Measurements from ENCODE around the gene GAS6.

The GAS6 gene

DNA sequence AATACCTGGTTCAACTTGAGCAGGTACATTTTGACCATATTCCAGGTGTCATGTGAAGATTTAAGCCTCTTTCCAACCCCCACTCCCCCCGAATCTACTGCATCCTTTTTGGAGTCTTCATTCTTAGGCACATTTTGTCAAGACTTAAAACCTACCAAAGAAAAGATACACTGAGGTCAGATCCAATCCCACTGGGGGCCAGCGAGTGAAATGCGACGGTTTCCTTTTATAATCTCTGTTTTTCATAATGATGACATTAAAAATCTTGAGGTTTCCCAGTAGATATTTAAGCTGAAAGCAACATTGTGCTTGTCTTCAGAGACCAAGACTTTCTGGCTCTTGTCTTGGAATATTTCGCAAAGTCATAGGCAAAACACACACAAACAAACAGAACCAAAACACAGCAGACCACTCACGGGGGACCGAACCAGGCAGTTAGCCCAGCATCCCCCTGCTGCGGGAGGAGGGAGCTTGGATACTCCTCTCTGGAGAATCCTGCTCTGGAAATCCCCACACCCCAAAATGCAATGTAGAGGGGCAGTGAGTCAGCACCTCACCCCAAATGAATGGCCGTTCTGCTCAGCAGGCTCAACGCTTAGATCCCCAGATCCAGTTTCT, 506 bp upstream of the GAS6 start:
- no peak for DNase-seq

DNA sequence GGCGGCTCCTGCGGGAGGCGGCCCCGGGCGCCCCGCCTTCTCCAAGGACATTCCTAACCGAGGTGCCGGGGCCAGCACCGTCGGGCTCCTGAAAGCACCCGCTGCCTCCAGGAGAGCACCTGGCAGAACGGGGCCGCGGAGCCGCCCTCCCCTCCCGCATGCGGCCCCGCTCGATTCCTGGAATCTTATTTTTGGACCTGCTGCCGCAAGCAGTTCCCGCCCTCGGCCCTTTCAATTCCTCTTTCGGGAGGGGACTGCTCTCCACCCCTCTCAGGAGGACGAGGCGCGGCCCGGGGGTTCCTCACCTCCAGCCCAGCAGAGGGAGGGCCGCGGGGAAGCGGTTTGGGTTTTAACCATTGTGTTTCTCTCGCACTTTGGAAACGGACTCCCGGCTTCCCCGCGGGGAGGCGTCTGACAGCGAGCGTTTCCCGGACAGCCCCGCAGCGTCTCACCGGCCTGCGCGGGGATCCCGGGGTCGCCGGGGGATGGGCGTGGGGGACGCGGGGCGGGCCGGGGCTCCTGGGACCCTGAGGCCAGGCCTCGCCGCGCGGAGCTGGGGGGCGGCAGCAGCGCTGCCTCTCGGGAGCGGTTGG, 849 bp downstream of the GAS6 start:
- DNase-seq, result no peak

DNA sequence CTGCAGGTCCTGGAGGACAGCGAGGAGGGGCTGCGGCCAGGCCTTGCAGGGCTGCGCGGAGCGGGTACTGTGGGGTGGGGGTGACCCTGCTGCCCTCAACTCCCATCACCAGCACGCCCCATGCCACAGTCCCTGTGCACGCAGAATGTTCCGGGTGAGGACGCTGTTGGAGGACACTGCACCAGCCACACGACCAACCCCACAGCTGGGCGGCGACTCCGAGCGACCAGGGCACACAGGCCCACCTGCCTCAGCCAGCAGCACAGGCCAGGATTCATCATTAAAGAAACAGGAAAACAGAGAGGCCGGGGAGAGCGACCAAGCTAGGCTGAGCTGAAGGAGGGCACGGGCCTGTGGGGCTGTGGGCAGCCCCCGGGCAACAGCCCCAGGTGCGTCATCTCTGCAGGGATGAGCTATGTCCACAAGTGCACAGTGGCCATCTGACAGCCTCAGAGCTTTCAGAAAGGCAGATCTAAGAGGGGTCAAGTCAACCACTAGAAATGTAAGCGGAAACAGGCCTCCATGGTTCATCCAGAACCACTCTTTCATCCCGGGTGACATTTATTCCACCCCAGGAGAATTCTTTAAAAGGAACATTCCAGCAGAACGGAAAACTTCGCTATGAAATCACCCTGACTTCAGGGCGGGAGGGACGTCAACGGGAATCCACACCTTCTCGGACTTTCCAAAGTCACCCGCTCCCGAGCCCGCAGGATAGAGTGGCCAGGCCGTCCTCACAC, 1.5 kb downstream of the GAS6 start:
- no peak for DNase-seq

DNA sequence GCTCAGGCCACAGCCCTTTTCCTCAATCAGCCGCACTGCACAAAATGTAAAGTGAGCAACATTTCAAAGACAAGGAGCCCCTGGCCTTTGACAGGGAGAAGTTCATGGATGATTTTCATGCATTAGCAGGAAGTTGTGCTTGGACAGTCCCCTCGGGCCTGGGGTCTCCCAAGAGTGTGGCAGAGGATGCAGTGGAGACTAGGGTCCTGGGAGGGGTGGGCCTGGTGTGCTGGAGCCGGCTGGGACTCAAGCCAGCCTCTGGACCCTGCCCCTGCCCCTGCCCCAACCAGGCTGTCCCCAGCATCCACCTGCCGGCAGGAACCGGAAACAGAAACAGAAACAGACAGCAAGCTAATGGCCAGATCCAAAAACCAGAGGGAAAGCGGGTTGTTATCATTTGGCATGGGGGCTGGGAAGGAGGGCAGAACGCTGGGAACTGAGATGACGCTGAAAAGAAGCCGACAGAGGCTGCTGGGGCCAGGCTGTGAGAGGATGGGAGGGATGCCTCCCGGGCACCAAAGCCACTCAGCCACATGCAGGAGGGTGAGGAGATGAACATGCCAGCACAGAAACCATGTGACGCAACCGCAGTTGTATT, 2.3 kb downstream of the GAS6 start:
- no peak for DNase-seq

DNA sequence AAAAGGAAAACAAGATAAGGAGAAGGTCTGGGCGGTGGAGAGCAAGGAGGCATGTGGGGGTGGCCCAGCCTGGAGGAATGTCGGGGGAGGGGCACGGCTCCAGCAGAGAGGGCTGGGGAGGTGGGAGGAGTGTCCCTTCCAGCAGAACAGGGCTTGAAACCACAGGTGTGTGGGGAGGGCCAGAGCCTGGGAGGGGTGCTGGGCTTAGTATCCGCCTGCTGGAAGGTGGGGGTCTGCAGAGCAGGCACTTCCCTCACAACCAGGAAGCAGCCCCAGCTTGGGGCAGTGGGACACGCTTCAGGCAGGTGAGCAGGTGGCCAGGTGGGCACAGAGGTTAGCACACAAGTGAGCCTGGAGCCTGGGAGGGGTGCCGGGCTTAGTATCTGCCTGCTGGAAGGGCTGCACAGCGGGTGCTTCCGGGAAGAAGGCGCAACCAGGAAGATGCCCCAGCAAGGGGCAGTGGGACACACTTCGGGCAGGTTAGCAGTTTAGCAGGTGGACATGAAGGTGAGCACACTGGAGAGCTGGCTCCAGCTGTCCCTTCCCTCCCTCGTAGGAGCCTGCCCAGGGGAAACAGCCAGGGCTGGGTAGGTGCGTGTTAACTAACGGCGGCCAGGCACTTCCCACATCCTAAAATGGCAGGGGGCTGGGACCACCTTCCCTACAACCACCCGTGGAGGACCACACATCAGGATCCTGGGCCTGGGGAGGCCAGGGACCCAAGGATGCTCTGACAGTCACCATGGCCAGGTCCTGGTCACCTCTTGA, 3.0 kb downstream of the GAS6 start:
- no peak for DNase-seq

DNA sequence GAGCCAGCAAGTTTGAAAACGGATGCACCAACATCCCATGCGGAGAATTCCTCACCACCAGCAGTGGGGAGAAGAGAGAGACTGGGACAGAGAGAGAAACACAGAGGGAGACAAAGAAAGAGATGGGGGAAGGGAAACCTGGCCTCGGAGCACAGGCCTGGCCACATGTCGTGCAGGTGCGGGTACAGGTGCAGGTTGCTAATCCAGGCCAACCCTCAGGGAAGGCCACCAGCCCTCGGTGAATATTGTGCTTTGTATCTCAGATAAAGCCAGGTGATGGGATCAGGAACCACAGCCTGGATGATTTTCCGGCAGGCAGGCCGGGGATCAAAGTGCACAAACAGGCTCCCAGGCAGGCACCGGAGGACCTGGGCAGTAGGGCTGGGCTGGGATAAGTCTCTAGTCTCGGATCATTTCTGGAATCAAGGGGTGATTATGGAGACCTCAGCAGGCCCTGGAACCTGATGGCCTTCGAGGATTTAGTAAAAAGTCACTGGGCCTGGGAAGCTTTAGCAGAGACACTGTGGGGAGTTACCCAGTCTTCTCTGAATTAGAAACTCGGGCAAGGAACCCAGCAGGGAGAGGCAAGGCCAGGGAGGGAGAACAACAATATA, 3.7 kb downstream of the GAS6 start:
- no peak for DNase-seq

DNA sequence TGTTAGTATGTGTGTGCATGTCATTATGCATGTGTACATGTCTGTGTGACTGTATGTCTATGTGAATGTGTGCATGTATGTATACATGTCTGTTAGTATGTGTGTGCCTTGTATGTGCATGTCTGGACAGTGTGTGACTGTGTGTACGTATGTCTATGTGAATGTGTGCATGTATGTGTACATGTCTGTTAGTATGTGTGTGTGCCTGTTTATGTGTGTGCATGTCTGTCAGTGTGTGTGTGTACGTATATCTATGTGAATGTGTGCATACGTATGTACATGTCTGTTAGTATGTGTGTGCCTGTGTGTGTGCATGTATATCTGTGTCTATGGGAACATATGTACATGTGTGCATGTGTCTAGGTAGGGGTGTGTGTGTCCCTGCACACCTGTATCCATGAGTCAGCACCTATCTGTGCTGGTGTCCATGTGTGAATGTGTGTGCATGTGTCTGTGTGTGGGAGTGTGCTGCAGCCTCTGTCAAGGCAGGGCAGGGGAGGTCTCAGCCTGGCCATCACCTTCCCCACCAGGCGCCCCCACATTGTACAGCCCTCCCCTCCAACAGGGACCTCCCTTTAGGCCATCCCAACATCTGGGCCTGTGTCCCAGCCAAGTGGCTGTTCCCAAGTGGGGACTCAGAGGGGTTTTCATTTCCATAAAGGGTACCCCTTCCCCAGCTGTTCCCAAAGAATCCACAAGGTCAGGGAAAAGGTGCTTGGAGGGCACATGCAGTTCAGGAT, 4.4 kb downstream of the GAS6 start:
- no peak for DNase-seq

DNA sequence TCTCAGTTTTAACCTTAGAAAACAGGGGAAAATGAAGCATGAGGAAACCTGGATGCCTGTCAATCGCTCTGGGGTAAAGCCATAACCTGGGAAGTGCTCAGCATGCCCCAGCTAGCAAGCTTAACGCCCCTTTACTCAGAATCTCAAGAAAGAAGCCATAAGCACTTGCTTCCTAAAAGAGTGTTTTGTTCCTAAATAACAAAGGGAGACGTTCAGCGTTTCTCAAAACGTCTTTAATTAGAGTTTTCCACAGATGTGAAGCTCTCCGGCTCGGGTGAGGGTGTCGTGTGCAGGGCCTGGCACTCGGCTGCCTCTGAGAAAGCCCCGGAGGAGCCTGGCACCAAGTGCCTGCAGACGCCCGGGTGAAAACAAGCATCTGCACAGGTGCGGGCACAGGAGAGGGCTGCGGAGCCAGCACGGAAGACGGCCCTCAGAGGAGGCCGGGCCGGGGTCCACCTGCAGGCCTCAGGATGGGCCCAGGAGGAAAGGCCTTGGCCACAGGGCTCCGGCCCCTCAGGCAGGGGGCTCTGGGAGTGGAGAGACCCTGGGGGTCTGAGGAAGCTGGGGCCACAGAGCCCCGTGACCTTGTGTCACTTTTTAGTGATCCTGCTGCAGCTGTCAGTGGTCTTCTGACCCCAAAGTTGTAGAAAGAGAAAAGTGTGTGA, 6.2 kb downstream of the GAS6 start:
- no peak for DNase-seq

DNA sequence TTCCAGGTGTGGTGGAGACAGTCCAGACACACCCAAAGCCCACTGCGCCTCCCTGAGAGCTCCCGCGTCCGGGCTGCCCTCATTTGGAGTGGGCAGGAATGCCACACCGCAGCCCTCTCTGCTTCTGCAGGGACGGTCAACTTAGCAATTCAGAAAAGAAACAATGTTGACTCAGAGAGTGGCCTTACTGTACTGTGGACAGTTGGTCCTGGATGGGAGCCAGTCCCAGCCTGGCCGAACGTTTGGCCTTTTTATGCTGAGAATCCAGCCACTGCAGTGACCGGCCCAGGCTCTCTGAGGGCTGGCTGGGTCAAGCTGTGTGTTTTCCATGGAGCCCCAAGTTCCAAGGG, 7.2 kb downstream of the GAS6 start:
- DNase-seq, result no peak

DNA sequence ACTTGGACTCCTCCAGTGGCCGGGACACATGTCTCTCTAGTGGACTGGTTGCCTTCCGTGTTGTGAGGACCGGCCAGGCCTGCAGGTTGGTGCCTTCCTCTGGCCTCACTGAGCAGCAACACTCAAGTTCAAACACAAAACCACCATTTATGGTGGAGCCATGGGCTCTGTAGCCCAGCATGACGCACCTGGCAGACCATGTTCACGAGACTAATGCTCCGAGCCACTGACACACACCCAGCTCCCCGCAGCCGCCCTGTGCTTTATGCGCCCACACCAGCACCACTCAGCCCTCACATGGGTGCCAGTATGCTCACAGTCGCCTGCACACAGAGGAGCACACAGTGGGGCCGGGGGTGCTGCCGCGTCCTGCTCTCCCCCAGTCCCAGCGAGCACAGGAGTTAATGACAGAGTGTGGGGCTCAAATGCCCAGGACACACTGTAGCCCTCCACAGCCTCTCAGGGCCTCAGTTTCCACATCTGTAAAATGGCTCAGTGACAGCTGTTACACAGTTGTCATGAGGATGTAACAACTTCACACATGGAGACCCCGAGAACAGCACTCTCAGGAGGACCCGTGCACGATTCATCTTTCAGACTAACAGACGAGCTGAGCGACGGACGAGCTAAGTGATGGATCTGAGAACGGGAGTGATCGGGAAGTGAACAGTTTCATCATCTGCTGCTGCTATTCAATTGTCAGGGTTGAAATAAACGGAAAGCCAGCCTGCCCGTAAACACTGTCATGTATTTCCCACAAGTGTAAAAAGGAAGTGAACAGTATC, 7.8 kb downstream of the GAS6 start:
- DNase-seq, result no peak

DNA sequence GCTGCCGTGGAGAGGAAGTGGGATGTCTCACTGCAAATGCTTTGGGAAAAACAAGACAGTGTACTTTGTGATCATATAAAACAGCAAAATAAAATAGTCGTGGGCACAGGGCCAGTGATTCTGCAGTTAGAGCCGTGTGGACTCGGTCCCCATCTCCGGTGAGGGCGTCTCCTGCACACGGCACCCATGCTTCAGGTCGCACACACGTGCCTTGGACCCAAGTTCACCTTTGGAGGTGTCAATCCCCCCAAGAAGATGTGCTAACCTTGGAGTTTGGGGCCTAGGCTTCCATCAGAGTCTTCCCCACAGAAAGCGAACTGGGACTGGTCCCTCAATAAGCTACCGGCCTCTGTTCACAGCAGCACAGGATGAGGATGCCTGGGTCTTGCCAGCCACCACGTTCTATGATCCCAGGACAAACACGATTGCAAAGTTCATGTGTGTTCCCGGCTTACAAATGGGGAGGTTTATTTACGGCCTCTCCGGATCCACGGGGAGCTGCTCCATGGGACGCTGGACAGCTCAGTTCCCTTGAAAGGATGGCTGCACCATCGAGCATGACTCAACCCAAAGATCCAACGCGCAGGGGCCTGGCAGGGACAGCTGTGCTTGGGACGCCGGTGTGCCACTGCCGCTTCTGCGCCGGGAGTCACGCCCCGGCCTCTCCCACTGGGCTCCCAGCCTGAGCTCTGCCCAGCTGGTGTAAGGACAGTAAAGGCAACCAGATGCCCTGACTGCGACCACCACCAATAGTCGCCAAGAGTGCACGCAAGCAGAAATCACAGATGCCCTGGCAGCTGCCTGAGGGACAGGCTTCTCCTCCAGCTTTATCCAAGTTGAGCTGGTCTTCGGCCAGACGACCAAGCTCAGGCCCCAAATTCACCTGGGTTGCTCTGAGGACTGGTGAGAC, 8.6 kb downstream of the GAS6 start:
- DNase-seq, result no peak

DNA sequence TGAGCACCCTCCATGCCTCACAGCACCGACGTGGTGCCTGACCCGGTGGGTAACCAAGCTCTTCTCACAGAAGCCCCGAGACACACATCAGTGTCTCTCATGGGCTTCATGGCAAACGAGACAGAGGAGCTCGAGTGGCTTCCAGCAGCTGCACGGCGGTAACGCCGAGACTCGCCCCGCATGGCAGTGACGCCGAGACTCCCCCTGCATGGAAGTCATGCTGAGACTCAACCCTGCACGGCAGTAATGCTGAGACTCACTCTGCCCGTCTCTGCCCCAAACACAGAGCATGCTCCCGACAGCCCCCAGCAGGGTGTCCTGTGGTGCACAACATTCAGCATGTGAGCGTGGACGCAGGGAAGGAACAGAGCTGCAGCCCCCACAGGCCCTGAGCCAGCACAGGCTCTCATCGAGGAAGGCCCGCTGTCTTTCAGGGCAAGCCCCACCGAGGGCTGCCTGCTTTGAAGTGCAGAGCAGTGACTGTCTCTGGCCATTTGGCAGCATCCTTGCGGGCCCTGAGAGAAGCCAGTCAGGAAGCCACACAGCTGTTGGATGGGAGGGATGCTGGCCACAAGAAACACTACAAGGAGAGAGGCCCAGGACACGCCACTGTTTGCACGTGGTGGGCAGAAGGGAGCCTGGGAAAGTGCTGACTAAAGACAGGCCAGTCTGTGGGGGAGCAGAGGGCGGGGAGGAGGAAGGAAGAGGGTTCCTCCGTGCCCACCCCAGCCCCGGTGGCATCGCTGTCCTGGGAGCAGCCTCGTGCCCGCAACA, 9.5 kb downstream of the GAS6 start:
- no peak for DNase-seq

DNA sequence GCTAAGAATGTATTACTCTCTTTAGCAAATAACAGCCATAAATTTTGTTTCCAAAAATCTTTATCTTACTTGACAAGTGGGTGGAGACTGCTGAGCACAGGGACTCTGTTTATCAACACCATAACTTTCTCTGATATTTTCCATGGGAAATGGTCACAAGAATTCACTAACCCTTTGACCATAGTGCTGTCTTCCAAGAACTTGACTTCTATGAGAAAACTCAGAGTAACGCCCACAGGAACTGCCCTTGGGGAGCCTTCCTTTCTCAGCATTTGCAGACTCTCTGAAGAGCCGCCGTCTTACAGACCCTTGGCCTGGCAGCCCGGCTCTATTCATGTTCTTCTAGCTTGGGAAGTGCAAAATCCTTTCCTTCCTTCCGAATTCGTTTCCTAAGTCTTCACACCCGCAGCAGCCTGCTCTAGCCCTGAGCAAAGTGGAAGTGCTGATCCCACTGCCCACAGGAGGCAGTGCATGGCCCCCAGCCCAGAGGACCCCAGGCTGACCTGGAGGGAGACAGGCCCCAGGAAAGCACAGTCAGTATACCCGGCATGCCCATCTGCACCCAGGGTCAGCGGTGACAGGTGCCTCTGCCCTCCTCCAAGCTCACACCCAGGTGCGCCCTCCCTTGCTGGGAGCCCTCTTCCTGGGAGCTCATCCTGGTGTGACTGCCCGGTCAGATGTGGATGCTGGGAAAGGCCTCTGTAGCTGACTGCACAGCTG, 10.2 kb downstream of the GAS6 start:
- no peak for DNase-seq

DNA sequence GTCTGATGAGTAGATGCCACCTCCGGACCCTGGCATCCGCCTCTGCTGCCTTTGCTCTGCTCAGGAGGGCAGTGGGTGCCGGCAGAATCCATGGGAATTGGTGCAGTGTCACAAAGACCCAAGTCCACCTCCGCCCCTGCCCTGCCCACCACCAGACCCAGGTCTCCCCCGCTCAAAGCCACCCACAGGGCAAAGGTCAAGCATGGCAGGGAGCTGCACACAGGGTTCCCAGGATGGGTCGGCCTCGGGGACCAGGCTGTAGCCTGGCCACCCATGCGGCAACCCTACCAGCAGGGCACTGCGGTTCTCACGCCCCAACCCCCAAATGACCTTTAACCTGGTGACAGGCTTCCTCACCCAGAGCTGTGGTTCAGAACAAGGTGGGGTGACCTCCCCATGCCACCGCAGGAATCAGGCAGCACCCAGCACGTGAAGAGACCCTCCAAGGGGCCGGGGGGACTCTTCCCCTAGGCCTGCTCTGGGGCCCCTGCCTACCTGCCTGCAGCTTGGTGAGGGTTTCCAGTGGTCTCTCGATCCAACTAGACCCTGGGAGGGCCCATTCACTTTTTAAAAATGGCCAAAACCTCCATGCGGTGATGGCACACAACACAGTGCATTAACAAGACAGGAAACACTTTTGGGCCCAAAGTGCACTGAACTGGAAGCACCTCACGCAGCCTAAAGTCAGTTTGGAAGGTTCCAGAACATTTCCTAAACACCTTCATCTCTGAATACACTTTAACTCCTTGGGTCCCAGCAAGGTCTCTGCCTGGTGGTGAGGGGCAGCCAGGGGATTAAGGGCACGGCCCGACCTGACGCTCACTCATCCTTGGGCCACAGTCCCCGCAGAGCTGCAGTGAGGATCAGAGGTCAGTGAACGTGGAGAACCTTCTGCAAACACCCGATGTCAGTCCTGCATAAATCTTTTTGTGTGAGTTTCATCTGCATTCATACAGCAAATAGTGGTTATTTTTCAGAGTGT, 11.0 kb downstream of the GAS6 start:
- DNase-seq, result no peak

DNA sequence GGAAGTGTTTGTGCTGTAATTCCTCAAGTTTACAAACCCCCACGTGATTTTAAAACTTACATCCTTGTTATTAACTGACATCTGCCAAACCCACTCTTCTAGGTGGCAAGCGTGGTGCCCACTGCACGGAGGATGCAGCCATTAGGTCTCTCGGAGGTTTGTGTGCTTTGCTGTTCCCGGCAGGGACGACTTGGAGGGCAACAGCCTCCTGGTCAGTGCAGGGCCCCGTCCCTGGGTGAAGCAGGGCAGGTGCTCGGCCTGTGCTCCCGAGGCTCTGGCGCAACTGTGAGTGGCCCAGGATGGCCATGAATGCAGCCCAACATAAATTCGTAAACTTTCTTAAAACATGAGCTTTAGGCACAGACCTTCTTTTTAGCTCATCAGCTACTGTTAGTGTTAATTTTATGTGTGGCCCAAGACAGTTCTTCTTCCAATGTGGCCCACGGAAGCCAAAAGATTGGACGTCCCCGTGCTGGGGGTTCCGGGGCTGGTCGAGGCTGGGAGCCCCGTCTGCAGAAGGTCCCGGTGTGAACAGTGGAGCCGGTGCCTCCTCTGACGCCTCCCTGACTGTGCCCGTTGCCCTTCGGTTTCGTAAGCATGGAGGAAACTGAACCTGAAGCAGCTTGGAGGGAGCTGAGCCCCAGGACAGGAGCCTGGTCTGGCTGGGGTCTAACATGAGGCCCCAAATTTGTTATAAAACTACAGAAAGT, 11.9 kb downstream of the GAS6 start:
- DNase-seq, result no peak

DNA sequence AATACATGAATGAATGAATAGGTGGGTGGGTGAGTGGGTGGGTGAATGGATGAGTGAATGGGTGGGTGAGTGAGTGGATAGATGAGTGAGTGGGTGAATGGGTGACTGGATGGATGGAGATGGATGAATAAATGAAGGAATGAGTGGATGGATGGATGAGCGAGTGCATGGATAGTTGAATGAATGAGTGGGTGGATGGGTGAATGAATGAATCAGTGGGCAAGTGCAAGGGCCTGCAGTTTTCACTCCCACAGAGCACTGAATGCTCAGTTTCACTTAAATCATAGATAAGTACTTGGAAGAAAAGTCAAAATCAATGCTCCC, 12.4 kb downstream of the GAS6 start:
- no peak for DNase-seq

Measured in stimulated activated naive CD4-positive, alpha-beta T cell (primary cell).